EH (cell line): ENCODE results near the gene RYR1.
A peak's percentile ranks its signal among the peaks of the same experiment; 100 is the strongest.
"Not testable (repeated sequence)": the region's sequence is repeated elsewhere in the genome, so short reads cannot be mapped to it uniquely, and the experiment has no call there.

Source experiments
- DNase-seq: peaks from one replicate; pipeline ENCODE4 v3.0.0-alpha.2; 2015; ENCODE audit warnings: low read depth

RYR1 gene

GRCh38 chr19:38561658-38562057, 128.2 kb downstream of the RYR1 start:
- DNase-seq: no peak

- no peak for DNase-seq
These were observed 128.6 kb downstream of the RYR1 start for GRCh38 chr19:38562096-38562495.

- DNase-seq: no peak
These were observed 130.0 kb downstream of the RYR1 start for GRCh38 chr19:38563475-38563874.

- DNase-seq: no peak
These were observed 131.6 kb downstream of the RYR1 start for GRCh38 chr19:38564981-38565690.

GRCh38 chr19:38565691-38566105, 132.2 kb downstream of the RYR1 start:
- no peak for DNase-seq

GRCh38 chr19:38569368-38569983, 136.0 kb downstream of the RYR1 start:
- no peak for DNase-seq

- no peak for DNase-seq
These were observed 138.2 kb downstream of the RYR1 start for GRCh38 chr19:38571682-38572081.

GRCh38 chr19:38577826-38578225, 144.3 kb downstream of the RYR1 start:
- DNase-seq: no peak

GRCh38 chr19:38579304-38579703, 145.8 kb downstream of the RYR1 start:
- not testable (repeated sequence) for DNase-seq

- no peak for DNase-seq
These were observed 146.6 kb downstream of the RYR1 start for GRCh38 chr19:38580080-38580479.

GRCh38 chr19:38583219-38583984, 149.9 kb downstream of the RYR1 start:
- no peak for DNase-seq

- no peak for DNase-seq
These were observed 150.5 kb downstream of the RYR1 start for GRCh38 chr19:38583985-38584305.

GRCh38 chr19:38587562-38587961, 154.1 kb downstream of the RYR1 start:
- DNase-seq: no peak

- no peak for DNase-seq
These were observed 154.6 kb downstream of the RYR1 start for GRCh38 chr19:38588041-38588440.

- DNase-seq: no peak
These were observed 159.4 kb downstream of the RYR1 start for GRCh38 chr19:38592940-38593339.

- DNase-seq: peak; percentile 11
These were observed 162.8 kb downstream of the RYR1 start for GRCh38 chr19:38596057-38596981.

GRCh38 chr19:38597075-38597474, 163.6 kb downstream of the RYR1 start:
- DNase-seq: no peak

- no peak for DNase-seq
These were observed 166.2 kb downstream of the RYR1 start for GRCh38 chr19:38599722-38600121.

- not testable (repeated sequence) for DNase-seq
These were observed 169.4 kb downstream of the RYR1 start for GRCh38 chr19:38602856-38603255.

- no peak for DNase-seq
These were observed 172.6 kb downstream of the RYR1 start for GRCh38 chr19:38606131-38606530.

- no peak for DNase-seq
These were observed 180.8 kb downstream of the RYR1 start for GRCh38 chr19:38614289-38614688.

GRCh38 chr19:38615007-38615581, 181.6 kb downstream of the RYR1 start:
- DNase-seq: no peak
